ENCODE data around the gene APOBEC3B.
"Not testable (repeated sequence)": the region's sequence is repeated elsewhere in the genome, so short reads cannot be mapped to it uniquely, and the experiment has no call there.

The APOBEC3B gene

DNA sequence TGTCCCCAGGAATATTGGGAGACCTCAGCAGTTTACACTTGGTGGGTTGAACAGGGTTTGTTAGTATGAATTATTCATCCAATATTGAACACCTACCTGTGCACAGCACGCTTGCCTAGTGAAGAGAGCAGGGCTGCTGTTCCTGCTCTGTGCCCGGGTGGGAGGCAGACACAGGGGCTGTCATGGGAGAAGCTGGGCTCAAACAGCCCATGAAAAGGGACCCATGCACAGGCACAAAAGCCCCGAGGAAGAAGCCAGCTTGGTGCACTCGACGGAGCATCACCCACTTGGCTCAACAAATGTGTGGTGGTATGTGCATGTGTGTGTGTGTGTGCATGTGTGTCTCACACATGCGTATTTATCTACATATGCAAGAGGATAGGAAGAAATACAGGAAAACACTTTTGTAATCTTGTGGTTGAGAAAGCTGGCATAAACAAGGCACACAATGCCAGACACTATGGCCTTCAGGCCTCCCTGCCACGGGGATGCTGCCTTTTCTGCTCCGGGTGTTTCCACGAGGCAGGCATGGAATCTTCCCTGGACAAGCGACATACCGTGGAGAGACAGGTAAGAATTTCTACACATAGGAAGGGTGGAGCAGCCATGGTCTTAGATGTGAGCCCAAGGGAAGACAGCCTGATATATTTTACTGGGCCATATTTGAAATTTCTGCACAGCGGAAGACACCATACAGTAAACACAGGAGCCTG, 29.7 kb upstream of the APOBEC3B start:
- DNase-seq = no peak

DNA sequence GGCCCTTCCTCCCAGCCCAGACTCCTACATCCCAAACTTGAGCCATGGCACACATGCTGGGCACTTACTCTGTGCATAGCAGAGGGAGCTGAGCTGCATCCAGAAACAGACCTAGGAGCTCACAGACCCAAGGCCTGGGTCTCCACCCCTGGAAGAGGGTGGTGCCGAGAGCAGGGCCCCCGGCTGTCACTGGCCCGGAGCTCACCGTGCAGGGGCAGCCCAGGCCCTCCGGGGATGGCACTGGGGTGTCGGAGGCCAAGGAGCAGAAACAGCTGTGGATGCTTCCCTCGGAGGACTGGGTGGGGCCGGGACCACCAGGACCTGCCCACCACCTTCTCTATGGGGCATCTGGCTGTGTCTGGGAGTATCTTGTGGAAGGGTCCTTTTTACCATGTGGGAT, 29.1 kb upstream of the APOBEC3B start:
- no peak for DNase-seq

GRCh38 chr22:38953577-38954413, 28.4 kb upstream of the APOBEC3B start:
- no peak for DNase-seq

DNA sequence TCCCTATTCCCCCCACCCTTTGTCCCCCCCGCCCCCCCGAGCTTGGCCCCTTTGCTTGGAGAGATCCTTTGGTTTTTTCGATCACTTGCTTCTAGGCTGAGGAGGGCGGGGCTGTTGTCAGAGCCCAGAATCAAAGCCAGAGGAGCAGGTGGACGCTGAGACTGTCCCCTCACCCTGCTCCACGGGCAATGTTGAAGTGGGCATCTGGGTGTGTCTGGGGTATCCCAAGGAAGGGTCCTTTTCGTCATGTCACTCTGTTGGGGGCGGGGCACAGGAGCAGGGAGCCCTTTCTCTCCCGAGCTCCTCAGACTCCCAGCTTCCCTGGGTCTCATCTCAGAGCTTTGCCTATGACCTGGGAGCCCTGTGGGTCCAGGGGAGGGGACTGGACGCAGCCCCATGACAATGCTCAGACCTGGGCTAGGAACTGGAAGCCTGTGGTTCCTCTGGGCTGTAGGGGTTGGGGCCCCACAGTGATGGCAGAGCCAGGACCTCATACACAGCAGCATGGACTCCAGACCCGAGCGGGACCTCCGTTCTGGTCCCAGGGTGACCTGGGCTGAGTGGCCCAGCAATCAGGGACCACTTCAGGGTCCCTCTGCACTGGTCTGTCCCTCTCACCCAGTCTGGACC, 27.6 kb upstream of the APOBEC3B start:
- DNase-seq = no peak

DNA sequence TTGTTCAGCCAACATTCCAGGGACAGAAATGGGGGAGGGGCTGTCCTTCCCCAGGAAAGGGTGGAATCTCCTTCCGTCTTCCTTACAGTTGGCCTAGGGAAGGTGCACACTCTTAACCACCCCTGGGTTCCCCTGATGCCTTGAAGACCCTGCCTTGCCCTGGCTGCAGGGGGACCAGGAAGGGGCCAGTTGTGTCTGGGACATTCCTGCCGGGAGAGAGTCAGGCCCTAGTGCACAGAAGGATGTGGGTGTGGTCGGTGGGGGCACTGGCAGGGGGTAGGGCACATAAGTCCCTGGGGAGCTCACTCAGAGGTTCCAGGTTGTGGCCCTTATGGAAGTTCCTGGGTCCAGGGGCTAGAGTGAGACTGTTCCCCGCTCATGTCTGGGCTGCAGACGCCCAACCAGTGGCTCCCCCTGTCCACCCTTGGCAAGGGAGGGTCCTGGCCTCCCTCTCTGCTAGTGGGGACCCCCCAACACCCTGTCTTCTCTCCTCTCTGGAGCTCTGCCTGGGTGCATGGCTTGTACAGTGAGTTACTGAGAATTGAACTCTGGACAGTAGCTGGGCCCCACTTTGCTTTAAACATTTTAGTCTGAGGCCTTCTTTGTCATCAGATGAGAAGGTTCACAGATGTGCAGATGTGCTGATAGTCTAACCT, 26.8 kb upstream of the APOBEC3B start:
- DNase-seq = no peak

DNA sequence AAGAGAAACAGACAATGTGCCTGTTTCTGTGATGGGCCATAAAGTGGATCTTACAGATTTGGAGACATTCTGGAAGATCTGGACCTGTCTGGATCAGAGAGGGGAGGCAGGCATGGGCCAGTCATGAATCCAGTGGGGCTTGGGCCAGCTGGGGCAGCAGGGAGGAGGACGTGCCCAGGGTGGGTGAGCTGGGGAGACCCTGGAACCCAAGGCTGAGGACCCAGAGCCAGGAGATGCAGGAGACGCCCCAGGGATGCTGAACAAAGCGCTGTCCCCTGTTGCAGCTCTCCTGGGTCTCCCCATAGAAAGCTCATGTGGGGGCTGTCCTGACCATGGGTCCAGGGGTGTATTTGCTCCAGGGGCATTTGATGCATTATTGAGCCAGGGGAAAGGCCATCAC, 26.2 kb upstream of the APOBEC3B start:
- DNase-seq = no peak

DNA sequence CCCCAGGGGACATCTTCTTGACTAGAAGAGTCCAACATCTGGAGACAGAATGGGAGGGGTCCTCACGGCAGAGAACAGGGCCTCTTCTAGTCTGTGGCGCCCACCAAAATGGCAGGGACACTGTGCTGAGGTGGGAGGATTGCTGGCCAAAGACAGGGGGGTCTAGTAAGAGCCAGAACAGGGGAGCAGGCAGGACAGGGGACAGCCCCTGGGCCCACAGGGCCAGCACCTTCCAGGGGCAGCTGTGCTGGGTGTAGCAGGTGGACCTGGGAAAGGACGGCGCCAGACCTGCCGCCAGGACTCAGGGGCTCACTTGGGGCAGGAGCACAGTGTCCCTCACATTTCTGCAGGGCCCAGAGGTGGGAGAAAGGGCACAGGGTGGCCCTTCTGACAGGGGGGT, 25.6 kb upstream of the APOBEC3B start:
- DNase-seq = no peak

DNA sequence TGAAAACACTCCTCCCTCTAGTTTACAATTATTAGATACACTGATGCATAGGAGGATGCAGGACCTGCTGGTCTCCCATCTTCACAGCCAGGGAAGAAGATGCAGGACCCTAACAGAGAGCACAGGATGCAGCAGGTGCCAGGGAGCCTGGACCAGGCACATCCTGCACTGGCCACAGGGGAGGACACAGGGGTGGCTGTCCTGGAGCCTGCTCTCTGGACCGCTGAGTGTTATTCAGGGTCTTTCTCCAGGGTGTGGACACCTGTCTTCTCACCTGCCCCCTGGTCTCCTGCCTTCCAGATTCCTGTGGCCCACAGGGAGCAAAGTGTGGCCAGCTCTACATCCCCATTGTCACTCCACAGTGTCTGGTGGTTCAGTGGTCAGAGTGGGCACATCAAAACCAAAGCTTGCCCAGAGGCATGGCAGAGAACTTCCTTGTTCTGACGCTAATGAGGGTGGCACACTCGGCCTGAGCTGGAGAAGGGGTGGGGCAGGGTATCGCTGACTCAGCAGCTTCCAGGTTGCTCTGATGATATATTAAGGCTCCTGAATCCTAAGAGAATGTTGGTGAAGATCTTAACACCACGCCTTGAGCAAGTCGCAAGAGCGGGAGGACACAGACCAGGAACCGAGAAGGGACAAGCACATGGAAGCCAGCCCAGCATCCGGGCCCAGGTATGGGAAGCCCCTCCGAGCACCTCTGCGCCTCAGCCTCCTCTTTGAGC, 24.9 kb upstream of the APOBEC3B start, which contains the start of gene APOBEC3A:
TSS of gene APOBEC3A (plus strand) at position 564 of the 725 bp plus-strand sequence. CDS start at position 647, 83 bp downstream.
- DNase-seq = no peak

GRCh38 chr22:38957808-38958650, 24.1 kb upstream of the APOBEC3B start:
- DNase-seq = no peak

- DNase-seq = not testable (repeated sequence)
Observed at GRCh38 chr22:38958651-38958943, 23.6 kb upstream of the APOBEC3B start.

- DNase-seq = no peak
Observed at GRCh38 chr22:38959590-38959989, 22.6 kb upstream of the APOBEC3B start.

DNA sequence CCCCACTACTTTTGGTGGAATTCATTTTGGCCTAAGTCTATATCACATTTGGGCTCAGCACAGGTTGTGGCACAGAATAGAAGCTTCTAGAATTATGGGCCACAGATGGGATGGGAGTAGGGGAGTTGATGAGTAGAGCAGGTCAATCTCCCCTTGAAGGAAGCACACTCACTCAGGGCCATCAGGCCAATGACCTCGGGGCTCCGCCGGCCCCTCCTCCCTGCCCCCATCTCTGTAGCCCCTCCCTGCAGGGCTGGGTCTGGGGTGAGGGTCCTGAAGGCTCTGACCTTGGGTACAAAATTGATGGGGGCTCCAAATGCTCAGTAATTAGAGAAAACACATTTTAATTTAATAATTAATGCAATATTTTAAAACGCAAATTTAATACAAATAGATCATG, 21.5 kb upstream of the APOBEC3B start:
- not testable (repeated sequence) for DNase-seq

- not testable (repeated sequence) for DNase-seq
Observed at GRCh38 chr22:38963291-38963738, 18.8 kb upstream of the APOBEC3B start.

DNA sequence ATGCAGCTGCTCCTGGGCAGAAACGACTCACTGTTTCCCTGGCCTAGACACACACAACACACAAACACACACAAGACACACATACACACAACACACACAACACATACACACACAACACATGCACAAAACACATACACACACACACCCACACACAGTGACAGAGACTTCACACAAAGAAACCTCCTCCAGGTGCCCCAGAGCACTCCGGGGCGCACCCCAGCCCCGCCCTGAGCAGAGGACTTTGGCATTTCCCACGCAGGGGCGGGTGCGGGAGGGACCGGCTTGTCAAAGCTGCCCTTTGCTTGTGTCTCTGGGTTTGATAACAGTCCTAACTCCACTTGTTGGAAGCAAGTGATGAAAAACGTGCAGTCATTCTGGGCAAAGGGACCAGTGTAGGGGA, 18.3 kb upstream of the APOBEC3B start:
- no peak for DNase-seq

DNA sequence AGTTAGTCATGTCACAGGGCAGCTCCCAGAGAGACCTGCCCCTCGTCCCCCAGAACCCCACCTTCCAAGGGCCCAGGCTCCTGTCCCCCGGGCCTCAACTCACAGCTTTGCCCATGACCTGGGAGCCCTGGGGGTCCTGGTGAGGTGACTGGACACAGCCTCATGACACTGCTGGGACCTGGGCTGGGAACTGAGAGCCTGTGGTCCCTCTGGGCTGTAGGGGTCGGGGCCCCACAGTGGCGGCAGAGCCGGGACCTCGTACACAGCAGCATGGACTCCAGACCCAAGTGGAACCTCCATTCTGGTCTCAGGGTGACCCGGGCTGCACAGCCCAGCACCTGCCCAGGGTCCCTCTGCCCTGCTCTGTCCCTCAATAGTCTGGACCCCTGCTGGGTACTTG, 17.8 kb upstream of the APOBEC3B start:
- DNase-seq = no peak

DNA sequence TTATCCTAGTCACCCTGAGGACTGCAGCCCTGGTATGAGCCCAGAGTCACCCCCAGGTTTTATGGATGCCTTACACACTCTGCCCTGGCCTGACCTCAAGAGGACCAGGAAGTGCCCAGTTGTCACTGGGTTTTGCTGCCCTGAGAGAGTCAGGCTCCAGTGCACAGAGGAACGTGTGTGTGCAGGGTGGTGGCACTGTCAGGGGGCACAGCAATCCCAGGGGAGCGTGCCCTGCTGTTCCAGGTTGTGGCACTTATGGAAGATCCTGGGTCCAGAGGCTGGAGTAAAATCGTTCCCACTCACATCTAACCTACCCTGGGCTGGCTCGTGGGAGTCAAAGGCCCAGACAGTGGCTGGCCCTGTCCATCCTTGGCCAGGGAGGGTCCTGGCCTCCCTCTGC, 17.2 kb upstream of the APOBEC3B start:
- no peak for DNase-seq

DNA sequence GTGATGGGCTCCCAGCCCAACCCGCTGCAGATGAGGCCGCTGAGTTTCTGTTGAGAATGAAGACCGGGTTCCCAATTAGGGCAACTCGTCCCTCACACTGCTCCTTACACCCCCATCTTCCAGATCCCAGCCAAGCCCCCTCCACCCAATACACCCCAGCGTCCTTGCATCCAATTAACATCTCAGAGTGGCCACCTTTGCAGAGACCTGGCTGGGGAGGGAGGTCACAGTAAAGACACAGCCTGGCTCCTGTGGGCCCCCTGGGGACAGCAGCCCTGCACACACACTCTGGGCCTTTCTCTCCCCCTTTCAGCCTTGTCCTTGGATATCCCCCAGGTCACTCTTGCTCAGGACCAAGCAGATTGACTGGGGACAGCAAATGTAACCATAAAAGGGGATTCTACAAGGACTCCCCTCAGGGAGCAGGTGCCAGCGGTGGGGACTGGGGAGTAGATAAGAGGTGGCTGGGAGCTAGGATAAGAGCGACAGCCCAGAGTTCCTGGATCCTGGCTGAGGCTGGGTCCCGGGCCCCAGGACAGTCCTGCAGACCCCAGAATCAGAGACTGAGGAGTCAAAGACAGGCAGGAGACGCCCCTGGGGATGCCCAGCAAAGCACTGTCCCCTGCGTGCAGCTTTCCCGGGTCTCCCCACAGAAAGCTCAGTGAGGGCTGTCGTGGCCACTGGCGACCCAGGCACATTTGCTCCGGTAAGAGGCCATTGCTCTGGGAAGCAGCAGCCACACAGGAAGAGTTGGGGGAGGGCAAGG, 16.4 kb upstream of the APOBEC3B start:
- no peak for DNase-seq

DNA sequence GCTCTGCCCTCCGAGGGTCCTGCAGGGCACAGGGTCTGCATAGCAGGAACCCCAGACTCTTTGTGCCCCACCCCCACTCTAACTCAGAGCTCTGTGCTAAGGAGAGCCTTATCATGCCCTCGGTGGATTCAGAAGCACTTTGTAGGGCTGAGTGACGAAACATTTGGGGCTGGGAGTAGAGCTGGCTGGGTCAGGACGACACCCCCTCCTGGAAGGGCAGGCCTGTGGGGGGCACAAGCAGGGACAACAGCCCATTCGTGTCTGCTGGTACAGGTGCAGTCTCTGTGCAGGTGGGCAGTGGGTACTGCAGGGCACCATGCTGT, 15.8 kb upstream of the APOBEC3B start:
- no peak for DNase-seq

DNA sequence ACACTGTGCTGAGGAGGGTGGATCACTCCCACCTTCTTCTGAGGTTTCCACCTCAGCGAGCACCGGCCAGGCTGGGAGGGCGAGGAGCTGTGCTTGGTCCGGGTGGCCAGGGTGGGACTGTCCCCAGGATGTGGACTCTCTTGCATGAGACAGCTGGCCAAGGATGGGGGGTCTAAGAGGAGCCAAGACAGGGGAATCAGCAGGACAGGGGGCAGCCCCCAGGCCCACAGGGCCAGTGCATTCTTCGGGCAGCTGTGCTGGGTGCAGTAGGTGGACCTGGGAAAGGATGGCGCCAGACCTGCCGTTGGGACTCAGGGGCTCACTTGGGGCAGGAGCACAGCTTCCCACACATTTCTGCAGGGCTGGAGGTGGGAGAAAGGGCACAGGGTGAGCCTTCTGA, 15.2 kb upstream of the APOBEC3B start:
- DNase-seq = no peak

DNA sequence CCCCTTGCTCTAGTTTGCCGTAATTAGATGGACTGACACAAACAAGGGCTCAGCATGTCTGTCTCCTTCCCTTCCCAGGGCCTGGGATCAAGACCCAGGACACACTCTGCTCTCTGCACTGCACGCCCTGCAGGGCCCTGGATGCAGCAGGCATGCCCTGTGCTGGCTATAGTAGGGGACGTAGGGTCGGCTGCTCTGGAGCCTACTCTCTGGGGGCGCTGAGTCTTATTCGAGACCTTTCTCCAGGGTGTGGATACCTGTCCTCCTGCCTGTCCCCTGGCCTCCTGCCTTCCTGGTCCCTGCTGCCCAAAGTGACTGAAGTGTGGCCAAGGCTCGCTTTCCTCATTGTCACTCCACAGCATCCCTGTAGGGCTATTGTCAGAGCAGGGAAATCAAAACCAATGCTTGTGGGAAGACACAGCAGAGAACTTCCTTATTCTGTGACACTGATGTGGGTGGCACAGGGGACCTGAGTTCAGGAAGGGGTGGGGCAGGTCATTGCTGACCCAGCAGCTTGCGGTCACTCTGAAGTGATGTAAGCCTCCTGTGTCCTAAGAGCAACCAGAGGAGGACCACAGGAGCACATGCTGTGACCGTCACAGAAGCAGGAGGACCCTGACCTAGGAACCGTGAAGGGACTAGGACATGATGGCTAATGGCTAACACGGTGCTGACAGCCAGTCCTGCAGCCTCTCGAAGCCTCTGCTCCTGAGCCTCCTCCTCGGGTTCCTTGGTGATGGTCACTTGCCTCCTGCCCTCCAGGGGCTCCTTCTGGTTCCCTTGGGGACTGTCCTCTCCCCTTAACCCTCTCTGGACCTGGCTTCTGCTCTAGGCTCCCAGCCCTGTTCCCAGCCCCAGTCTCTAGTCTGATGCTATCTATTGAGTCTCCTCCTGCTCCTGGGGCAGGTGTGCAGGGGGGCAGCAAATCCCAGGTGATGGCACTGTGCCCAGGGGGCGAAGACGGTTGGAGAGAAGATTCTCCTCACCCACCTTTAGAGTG, 14.4 kb upstream of the APOBEC3B start:
- DNase-seq = no peak

All from NCI-H69 (cell line).